Activated CD4-positive, alpha-beta T cell treated with anti-CD3 and anti-CD28 coated beads, Interleukin-2, amount 50 U/mL, for 24 hours (primary cell): ENCODE measurements around the gene YWHAQ.
A peak's percentile ranks its signal among the peaks of the same experiment; 100 is the strongest.
"Not testable (repeated sequence)": the region's sequence is repeated elsewhere in the genome, so short reads cannot be mapped to it uniquely, and the experiment has no call there.

ENCODE experiments used
- DNase-seq, 2 donors: peaks; one replicate each; pipeline ENCODE4 v3.0.0-alpha.2; 2020; ENCODE audit warnings: low read depth in 1 of 2, low spot score in 1 of 2

The YWHAQ gene

GRCh38 chr2:9631878-9632700, 1.3 kb upstream of the YWHAQ start:
- no peak for DNase-seq

DNA sequence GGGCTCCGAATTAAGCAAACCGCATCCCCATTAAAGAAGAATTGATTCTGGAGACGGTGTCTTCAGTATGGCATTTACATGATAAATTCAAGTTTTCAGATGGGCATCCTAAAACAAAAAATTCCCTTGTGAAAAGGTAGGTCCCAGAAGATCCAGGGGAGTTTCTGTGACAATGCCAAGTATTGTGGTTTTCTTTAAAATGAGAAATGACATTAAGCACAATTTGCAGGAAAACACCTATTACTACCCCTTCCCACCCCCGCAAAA, 689 bp upstream of the YWHAQ start:
- DNase-seq: no peak

GRCh38 chr2:9630117-9630735, 571 bp downstream of the YWHAQ start:
- DNase-seq: peak; percentile 49 to 62

DNA sequence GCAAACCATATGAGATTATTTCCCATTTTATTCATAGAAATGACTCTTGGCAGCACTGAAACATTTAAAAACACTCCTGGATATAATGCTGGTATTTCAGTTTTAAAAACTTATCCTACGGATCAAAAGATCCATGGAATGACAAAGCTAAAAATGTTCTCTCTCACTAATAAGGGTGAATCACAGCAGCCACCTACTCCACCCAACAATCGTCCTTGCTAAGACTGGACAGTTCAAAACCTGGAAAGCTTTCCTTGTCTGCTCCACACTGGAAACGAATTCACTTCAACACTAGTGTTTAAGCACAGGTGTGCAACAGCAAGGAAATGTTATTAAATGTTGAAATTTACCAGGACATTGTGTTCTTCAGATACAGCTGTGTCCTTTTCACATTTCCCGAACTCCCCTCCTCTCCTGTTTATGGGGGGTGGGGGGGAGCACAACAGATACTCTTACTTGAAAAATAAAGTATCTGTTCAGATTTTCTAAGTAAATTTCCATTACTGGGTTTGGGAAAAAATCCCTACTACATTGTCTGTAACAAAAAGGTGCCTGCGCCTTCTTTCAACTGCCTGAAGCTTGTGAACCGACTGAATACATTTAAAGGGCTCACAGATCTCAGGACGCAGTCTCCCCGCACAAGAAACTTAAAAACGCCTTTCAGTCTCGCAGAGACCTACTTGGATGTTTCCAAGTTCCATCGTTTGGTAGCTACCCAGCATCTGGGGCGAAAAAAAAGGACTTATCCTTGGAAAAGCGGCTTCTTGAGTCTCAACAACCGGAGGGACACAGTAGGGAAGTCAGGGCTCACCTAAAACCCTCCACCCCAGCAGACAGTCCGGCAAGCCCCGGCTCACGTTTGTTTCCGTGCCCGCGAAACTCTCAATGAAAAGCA, 1.3 kb downstream of the YWHAQ start:
- peak in 1 of 2 donors; percentile 9 for DNase-seq

GRCh38 chr2:9627310-9627709, 3.5 kb downstream of the YWHAQ start:
- no peak for DNase-seq

GRCh38 chr2:9623151-9623550, 7.6 kb downstream of the YWHAQ start:
- no peak for DNase-seq

GRCh38 chr2:9621655-9622054, 9.1 kb downstream of the YWHAQ start:
- not testable (repeated sequence) for DNase-seq

GRCh38 chr2:9618410-9618809, 12.4 kb downstream of the YWHAQ start:
- DNase-seq: no peak

DNA sequence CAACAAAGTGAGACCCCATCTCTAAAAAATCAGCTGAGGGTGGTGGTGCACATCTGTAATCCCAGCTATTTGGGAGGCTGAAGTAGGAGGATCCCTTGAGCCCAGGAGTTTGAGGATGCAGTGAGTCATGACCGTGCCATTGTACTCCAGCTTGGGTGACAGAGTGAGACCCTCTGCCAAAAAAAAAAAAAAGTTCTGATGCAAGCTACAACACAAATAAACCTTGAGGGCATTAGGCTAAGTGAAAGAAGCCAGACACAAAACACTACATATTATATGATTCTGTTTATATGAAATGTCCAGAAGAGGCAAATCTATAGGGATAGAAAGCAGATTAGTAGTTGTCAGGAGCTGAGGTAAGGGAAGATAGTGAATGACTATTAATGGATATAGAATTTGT, 13.0 kb downstream of the YWHAQ start:
- no peak for DNase-seq

DNA sequence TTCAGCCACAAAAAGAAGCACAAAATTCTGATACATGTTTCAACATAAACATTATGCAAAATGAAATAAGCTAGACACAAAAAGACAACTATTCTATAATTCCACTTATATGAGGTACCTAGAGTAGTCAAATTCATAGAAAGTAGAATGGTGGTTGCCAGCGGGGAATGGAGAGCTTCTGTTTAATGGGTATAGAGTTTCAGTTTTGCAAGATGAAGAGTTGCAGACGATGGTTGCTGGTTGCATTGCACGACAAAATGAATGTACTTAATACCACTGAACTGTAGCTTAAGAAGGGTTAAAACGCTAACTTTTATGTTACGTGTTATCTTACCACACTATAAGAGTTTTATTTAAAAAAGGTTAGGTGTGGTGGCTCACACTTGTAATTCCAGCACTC, 13.5 kb downstream of the YWHAQ start:
- no peak for DNase-seq

DNA sequence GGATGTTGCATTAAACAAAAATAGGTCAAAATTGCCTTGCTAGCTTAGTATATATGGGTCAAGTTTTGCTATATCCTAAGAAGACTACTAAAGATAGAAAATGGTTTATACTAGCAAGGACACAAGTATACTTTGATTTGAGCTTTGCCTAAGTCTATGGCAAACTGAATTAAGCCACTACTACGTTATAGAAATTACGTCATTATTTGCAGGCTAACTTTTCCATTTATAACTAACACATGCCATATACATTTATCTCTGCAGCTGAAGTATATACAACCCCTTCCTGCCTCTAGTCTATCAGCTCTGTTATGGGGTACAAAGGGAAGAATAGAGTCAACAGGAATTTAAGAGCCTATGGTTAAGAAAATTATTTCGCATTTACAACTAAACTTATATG, 16.2 kb downstream of the YWHAQ start:
- DNase-seq: no peak

DNA sequence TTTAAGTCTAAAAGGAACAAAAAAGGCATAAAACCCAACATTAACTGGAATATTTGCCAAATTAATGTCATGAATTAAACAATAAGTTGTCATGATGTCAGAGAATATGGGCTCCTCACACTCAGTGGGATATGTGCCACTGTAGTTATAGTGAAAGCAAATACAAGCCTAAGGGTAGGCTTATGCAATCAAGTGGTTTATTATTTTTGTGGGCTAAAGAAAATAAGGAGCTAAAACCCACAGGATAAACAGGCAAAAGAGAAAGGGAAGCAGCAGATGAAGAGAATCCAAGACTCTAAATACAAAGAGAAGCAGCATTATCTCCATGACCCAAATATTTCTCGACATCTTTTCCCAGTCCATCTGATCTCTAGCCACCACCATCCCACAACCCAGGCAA, 17.5 kb downstream of the YWHAQ start:
- no peak for DNase-seq

DNA sequence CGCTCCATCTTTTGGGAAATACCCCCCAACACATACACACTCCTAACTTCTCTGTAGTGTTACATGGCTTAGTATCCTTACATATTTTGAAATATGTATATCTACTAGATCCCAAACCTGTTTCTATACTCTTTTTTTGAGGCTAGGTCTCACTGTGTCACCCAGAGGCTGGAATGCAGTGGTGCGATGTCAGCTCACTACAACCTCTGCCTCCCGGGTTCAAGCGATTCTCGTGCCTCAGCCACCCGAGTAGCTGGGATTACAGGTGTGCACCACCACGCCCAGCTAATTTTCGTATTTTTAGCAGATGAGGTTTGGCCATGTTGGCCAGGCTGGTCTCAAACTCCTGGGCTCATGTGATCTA, 19.3 kb downstream of the YWHAQ start:
- not testable (repeated sequence) for DNase-seq

DNA sequence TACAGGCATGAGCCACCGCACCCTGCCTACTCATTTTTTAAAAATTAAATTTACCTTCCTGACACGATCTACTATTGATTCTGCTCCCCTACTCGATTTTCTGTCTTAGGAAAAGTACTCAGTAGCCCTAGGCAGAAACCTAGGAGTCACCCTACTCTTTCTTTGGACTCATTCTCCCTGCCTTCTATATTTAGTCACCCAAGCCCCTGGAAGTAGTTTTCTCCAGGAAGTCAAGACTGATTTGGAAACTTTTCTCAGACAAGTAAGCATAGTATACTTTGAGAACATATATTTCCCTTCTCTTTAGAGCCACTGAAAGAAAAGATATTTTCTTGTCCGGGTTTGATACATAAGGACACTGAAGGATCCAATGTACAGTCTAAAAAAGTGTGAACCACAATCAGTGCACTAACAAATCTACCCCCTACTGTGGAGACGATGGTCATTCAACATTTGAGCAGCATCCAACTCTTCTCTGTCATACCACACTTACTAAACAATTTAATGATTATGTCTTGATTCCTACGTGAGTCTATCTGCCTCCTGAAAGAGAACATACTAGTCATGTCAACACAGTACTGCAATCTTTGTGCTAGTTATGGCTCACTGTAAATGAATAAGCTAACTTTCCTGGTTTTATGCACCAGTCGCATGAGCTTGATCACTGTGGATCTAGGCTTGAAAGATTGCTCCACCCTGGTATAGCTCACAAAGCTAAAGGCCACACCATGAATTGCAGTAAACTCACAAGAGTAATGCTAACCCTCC, 19.8 kb downstream of the YWHAQ start:
- no peak for DNase-seq

- DNase-seq: not testable (repeated sequence)
Observed at GRCh38 chr2:9608491-9608890, 22.3 kb downstream of the YWHAQ start.

GRCh38 chr2:9602412-9602811, 28.4 kb downstream of the YWHAQ start:
- DNase-seq: no peak

GRCh38 chr2:9601397-9601796, 29.4 kb downstream of the YWHAQ start:
- DNase-seq: no peak

DNA sequence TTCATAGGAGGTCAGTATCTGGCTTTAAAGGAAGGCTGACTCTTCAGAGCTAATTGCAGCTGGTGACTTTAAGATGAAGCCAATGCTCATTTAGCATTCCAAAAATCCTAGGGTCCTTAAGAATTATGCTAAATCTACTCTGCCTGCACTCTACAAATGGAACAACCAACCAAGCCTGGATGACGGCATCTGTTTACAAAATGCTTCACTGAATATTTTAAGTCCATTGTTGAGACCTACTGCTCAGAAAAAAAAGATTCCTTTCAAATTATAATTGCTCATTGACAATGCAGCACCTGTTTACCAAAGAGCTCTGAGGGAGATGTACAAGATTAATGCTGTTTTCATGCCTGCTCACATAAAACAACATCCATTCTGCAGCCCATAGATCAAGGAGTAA, 31.4 kb downstream of the YWHAQ start:
- no peak for DNase-seq

- DNase-seq: no peak
Observed at GRCh38 chr2:9596621-9597311, 34.0 kb downstream of the YWHAQ start.

- no peak for DNase-seq
Observed at GRCh38 chr2:9595746-9596145, 35.1 kb downstream of the YWHAQ start.

GRCh38 chr2:9595256-9595655, 35.5 kb downstream of the YWHAQ start:
- DNase-seq: not testable (repeated sequence)
